ENCODE data around the gene GAS2L3.

DNA sequence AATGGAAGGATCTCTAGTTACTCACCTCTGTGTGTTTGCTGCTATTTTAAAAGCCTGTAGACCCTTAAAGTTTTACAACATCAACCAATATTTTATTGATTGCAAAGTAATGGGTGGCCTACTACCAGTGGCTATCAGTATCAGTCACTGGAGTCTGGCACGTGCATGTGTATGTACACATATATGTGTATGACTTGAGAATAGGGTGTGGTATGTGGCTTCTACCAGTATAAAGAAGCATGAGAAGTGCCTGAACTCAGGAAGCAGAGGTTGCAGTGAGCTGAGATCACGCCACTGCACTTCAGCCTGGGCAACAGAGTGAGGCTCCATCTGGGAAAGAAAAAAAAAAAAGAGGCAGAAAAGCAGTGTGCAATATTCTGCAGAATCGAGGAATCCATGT lies 45.5 kb upstream of the GAS2L3 start:
- no peak for TF ChIP-seq EZH2 (IDR thresholded peaks at IDR 0.05)
- no peak for TF ChIP-seq POLR2AphosphoS5 (IDR thresholded peaks at IDR 0.05; ENCODE audit: borderline replicate concordance, low read depth, low read length)
- no peak for TF ChIP-seq FOXP2 (optimal IDR thresholded peaks at IDR 0.05; ENCODE audit: control extremely low read depth, extremely low read length, insufficient read depth)
